IMR-90 (cell line): ENCODE results near the gene ARMH2.

ENCODE experiments used
- POLR2A ChIP-seq: IDR thresholded peaks from 2 replicates; pipeline ENCODE4 v1.6.1; 2012; ENCODE audit warnings: mild to moderate bottlenecking, low read depth, low read length
- RFX5 ChIP-seq: IDR thresholded peaks from 2 replicates; pipeline ENCODE4 v1.8.0; 2012; ENCODE audit warnings: low read depth, mild to moderate bottlenecking, low read length, moderate library complexity
- TF ChIP-seq, protein P1 (sequence below): conservative IDR thresholded peaks from 2 replicates; pipeline ENCODE4 v1.5.1; 2012; ENCODE audit warnings: mild to moderate bottlenecking, low read depth, low read length, improper control_type of control experiment

DNA sequence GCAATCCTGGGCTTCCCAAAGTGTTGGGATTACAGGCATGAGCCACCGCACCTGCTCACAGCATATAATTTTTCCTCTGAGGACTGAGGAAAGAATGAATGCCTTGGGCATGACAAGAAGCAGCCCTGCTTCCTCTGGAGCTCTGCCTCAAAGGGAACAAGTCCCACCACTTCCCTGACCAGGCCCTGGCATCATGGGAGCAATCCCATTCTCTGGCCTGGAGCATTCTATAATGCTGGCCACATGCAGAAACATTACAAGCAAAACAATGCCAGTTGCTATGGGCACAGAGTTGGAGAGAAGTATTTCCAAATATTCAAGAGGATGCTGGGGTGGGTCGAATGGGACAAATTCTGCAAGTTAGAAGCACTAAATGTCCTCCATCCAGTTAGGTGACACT, 41.5 kb upstream of the ARMH2 start:
- TF ChIP-seq, protein P1, sequence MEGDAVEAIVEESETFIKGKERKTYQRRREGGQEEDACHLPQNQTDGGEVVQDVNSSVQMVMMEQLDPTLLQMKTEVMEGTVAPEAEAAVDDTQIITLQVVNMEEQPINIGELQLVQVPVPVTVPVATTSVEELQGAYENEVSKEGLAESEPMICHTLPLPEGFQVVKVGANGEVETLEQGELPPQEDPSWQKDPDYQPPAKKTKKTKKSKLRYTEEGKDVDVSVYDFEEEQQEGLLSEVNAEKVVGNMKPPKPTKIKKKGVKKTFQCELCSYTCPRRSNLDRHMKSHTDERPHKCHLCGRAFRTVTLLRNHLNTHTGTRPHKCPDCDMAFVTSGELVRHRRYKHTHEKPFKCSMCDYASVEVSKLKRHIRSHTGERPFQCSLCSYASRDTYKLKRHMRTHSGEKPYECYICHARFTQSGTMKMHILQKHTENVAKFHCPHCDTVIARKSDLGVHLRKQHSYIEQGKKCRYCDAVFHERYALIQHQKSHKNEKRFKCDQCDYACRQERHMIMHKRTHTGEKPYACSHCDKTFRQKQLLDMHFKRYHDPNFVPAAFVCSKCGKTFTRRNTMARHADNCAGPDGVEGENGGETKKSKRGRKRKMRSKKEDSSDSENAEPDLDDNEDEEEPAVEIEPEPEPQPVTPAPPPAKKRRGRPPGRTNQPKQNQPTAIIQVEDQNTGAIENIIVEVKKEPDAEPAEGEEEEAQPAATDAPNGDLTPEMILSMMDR, result no peak
- TF ChIP-seq RFX5 (no peak), POLR2A (no peak)
